ENCODE results near the gene DLG3.

The DLG3 gene

DNA sequence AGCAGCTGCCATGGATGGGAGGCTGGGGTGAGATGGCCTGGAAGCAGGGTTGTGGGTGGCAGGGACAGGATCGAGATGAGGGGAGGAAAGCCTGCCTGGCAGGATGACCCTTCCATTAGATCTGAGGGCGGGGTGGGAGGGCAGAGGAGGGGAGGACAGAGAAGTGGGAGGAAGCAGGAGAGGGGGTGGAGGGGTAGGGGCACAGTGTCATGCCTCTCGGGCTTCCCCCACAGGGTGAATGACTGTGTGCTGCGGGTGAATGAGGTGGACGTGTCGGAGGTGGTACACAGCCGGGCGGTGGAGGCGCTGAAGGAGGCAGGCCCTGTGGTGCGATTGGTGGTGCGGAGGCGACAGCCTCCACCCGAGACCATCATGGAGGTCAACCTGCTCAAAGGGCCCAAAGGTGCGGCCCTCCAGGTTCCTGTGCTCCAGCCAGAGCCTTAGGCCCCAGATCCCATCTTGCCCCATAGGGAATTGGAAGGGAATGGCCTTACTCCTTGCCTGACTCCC lies 4.9 kb downstream of the DLG3 start:
- no peak overlapping the region for H3K4me3 ChIP-seq (ENCODE audit: low read length)
- no peak for TF ChIP-seq ZNF274 (IDR thresholded peaks at IDR 0.05; ENCODE audit: low read depth, low read length)

DNA sequence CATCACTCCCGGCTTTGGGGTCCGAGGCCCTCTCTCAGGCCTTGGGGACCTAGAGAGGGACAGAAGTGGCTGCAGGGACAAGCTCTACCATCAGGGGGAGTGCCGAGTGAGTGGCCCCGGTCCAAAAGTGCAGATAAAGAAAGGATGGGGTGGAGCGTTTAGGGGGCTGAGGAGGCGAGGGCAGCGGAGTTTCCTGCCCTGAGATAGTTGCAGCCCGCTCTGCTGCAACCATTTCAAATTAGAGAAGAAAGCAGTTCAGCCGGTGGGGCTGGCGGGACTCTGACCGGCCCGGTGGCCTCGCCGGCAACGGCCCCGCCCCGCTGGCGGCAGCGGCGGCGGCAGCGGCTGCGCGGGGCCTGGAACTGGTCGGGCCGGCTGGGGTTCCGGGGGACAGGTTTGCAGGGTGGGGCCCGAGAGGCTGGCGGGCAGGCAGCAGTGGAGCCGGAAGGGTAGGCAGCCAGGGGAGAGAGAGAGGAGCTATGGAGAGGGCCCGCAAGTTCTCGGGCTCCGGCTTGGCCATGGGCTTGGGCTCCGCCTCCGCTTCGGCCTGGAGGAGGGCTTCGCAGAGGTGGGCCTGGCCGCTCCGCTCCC lies 7.6 kb downstream of the DLG3 start:
- no peak for TF ChIP-seq ZNF274 (IDR thresholded peaks at IDR 0.05; ENCODE audit: low read depth, low read length)
- peak overlapping the region; percentile 35; the same call in 1 of the 2 replicates for H3K4me3 ChIP-seq (ENCODE audit: low read length)

DNA sequence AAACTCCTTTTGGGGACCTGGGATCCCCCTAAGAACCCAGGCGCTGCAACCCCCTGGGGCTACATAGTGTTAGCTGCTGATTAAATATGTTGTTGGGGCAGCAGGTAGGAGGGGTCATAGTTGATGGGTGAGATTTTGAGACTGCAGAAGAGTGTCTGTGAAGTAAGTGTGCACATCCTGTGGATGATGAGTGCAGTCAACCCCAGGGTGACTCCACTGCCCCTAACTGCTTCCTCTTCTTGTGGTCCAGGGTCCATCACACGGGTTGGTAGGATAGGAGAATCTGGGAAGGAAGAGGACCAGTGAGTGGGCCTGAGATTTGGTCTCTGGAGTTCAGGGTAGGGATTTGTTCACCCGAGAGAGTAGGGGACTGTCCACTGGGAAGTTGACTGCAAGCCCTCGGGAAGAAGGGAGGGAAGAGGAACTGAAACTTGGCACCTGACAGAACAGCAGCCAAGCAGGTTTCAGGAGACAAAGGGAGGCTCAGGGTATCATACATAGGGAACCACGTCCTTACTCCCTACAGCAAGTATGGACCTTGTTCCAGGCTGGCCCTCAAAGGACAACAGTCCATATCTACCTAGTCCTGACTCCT lies 8.5 kb downstream of the DLG3 start:
- H3K4me3 ChIP-seq (ENCODE audit: low read length), result no peak overlapping the region
- no peak for TF ChIP-seq ZNF274 (IDR thresholded peaks at IDR 0.05; ENCODE audit: low read depth, low read length)

DNA sequence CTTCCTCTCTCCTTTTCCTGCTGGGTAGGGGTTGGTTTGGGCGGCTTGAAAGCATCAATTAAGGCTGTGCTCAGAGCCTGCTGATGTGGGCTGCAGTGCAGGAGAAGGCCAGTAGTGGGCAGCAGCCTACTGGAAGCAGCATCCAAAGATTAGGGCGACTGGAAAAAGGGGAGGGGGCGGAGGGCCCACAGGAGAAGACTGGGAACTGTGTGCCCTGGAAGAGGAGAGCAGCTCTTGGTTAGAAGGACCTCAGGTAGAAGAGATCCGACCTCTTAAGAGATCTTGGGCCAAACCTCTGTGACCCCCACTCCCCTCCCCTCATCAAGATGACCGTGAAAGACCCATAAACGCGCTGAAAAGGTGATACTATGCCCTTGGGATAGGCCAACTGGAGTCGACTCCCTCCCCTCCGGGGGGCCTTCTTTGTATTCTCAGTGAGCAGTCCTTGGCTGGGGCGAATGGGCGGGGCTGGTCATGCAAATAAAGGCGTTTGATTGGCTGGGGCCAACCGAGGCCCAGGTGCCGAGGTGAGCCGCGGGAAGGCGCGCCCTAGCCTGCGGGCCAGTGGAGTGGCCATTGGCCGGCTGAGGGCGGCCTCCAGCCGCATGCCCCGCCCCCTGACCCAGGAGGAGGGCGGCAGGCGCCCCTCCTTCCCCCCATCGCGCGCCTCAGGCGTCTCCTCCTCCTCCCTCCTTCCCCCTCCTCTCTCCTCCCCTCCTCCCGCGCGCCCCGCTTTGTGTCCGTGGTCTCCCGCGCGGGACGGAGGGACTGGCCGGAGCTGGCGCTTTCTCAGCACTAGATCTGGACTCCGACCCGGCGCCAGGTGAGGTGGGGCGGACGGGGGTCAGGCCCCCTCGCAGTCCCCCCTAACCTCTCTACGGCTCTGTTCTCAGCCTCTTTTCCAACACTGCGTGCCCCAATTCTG lies 10.1 kb downstream of the DLG3 start:
- H3K4me3 ChIP-seq (ENCODE audit: low read length), result peak overlapping the region; percentile 63
- no peak for TF ChIP-seq ZNF274 (IDR thresholded peaks at IDR 0.05; ENCODE audit: low read depth, low read length)

DNA sequence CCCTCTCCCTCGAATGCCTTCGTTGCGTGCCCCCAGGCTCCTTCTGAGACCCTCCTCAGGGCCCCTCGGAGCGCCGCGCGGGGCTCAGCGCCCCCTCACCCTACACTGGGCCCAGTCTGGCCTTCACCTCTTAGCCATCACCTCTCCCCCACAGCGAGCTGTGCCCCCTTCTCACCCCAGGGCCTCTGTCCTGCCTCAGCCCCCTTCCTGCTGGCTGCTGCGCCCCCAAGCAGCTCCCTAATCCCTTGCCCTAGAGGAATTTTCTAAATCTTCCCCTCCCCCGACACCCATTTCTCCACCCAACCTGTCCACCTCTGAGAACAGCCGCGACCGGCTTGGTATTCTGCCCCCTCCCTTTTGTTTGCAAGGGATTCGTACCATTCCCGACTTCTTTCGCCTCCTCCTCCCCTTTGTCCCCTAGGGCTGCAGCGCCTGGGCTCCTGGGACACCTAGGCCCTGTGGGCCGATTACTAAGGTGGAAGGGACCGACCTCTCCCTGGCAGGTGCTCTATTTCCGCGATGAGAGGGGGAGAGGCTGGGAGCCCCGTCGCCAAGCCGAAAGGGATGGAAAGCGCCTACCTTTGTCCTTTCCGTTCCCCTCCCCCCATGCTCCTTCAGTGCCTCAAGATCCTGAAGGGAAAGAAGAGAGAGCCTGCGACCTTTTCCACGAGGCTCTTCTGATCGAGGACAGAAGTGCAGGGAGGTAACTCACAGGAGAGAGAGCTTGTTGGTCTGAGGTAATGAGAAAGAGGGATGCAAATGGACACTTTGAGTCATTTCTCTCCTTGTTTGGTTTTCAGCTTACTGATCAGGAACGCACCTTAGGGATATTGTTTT lies 10.9 kb downstream of the DLG3 start:
- TF ChIP-seq ZNF274 (IDR thresholded peaks at IDR 0.05; ENCODE audit: low read depth, low read length), result no peak

DNA sequence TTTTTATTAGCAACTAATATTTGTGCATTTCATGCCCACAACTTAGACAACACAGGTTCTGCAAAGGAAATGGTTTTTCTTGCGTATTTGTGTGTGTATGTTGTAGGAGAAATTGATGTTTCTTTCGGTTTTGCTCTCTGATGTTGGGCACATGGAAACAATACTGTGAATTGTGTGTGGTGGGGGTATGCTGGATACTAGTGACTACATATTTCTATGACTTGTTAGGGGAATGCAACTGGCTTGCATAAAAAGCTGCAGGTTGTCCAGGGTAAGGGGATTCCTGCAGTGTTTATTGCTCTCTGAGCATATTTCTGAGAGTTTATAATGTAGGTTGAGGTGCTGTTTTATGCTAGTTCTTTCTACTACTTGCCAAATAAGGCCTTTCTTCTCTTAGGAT lies 11.6 kb downstream of the DLG3 start:
- H3K4me3 ChIP-seq (ENCODE audit: low read length), result peak overlapping the region; percentile 63; the same call in 1 of the 2 replicates
- TF ChIP-seq ZNF274 (IDR thresholded peaks at IDR 0.05; ENCODE audit: low read depth, low read length), result no peak

More for the DNA sequence above, 10.9 kb downstream of the DLG3 start:
- H3K4me3 ChIP-seq (ENCODE audit: low read length), result peak overlapping the region; percentile 63

DNA sequence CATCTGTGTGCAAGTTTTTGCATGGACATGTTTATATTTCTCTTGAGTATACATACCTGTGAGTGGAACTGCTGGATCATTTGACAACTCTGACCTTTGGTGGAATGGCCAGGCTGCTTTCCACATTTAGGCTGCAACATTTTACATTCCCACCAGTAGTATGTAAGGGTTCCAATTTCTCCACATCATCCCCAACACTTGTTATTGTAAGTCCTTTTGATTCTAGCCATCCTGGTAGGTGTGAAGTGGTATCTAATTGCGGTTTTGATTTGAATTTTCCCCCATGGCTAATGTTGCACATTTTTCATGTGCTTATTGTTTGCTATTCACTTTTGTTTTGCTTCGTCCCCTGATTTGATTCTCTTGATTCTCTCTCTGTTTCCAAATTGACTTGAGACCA lies 16.4 kb downstream of the DLG3 start:
- TF ChIP-seq ZNF274 (IDR thresholded peaks at IDR 0.05; ENCODE audit: low read depth, low read length), result no peak
- H3K4me3 ChIP-seq (ENCODE audit: low read length), result no peak overlapping the region

DNA sequence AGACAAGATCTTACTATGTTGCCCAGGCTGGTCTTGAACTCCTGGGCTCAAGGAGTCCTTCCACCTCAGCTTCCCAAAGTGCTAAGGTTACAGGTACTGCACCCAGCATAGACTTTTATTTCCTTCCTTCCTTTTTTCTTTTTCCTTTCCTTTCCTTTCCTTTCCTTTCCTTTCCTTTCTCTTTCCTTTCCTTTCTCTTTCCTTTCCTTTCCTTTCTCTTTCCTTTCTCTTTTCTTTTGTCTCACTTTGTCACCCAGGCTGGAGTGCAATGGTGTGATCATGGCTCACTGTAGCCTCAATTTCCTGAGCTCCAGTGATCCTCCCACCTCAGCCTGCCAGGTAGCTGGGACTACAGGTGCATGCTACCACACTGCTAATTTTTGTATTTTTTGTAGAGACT lies 19.4 kb downstream of the DLG3 start:
- no peak for TF ChIP-seq ZNF274 (IDR thresholded peaks at IDR 0.05; ENCODE audit: low read depth, low read length)
- no peak overlapping the region for H3K4me3 ChIP-seq (ENCODE audit: low read length)

DNA sequence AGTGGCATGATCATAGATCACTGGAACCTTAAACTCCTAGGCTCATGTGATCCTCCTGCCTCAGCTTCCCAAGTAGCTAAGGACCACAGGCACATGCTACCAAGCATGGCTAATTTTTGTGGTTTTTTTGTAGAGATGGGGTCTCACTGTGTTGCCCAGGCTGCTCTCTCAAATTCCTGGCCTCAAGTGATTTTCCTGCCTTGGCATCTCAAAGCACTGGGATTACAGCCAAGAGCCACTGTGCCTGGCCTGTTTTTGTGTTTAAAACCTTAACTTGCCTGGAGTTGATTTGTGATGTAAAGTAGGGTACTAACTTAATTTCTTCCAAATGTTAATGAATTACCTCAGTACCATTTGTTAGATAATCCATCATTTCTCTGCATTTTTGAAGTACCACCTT lies 22.3 kb downstream of the DLG3 start:
- no peak for TF ChIP-seq ZNF274 (IDR thresholded peaks at IDR 0.05; ENCODE audit: low read depth, low read length)
- H3K4me3 ChIP-seq (ENCODE audit: low read length), result no peak overlapping the region

DNA sequence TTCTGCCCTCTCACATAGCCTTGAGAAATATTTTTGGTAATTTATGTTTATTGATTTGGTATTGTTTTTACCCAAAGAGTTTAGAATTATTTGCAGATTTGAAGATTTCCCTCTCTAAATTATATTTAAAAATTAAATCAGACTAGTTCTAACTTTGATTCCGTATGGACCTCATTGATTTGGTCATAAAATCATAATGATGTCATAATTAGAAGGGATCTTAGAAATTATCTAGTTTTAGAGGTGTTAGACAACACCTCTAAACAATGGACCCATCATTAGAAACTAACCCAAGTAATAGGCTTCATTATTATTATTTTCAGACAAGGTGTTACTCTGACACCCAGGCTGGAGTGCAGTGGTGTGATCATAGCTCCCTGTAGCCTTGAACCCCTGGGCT lies 24.1 kb downstream of the DLG3 start:
- TF ChIP-seq ZNF274 (IDR thresholded peaks at IDR 0.05; ENCODE audit: low read depth, low read length), result no peak
- H3K4me3 ChIP-seq (ENCODE audit: low read length), result no peak overlapping the region

DNA sequence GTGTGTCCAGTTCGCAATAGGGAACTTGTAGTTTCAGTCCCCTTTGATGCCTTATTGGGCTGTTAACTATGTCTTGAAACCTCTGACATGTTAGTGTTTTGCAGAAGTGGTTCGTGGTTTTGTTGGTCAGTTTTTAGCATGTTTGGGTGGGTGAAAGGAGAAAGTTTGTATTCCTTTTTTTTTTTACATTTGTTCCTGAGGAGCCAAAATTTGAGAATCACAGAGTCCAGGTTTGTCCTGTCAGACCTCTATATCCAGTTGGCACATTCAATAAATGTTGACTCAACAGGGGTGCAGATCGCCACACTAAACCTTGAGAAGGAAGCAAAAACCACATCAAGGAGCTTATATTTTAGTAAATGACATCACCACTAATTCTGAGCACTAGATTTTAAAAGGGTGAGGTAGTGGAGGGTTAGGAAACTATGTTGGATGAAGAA lies 26.2 kb downstream of the DLG3 start:
- no peak for TF ChIP-seq ZNF274 (IDR thresholded peaks at IDR 0.05; ENCODE audit: low read depth, low read length)
- no peak overlapping the region for H3K4me3 ChIP-seq (ENCODE audit: low read length)

DNA sequence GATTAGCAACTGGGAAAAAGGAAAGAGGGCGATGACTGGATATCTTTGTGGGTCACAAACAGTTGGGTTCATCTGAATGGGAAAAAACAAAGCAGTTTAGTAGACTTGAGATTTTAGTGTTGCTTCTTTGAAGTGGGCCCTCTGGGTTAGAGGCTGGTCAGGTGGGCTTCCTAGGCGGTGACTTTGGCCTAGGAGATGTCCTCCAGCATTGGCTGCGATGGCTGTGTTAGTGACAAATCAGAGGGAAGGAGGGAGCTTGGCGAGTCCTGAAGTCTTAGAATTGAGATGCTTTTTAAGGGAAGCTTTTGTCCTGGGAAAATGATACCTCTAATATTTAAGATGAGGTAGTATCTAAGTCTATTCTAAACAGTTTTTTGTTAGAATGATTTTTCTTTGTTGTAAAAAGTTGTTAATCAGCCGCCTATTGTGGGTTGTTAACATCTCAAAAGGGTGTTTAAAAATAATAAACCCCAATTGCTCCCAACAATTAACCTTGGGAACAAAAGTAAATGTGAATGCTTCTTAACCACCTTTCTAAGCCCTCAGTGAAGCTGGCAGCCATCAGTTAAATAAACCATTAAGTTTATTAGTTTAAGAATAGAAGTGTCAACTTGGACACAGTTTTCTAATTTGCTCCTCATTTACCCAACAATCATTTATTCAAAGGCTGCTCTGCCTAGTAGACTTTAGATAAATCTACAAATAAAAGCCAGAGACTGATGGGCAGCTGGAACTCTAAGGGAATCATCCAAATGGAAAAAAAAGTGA lies 31.7 kb downstream of the DLG3 start:
- H3K4me3 ChIP-seq (ENCODE audit: low read length), result no peak overlapping the region
- no peak for TF ChIP-seq ZNF274 (IDR thresholded peaks at IDR 0.05; ENCODE audit: low read depth, low read length)
